ENCODE data around the gene CERK. TPM values are rescaled to one million over a fixed set of nuclear protein-coding genes. Genes with fewer than 3 reads are reported as not detected.
A peak's percentile ranks its signal among the peaks of the same experiment; 100 is the strongest.

CERK gene
- total and polyA plus RNA-seq, 2 of the 13 experiments (the other 11 are each of a cell fraction or from before 2014, with no cell fraction given), result 40.3 to 41.9 TPM

GRCh38 chr22:46687460-46687859 is 50.6 kb downstream of the CERK start:
- H3K4me1 ChIP-seq (ENCODE audit: insufficient read depth, low read length), result no peaks in the 10 kb centered on the region
- TF ChIP-seq AGO2 (optimal IDR thresholded peaks at IDR 0.05; ENCODE audit: low read depth, low read length) (peak; percentile 64), KDM3A (CRISPR knock-in tag; IDR thresholded peaks at IDR 0.05; ENCODE audit: low read depth) (no peak)
- H4K20me1 ChIP-seq (ENCODE audit: insufficient read depth, low read length), result 0 out of 2 replicates have a peak, but pooled peaks cover 3% of the 10 kb centered on the region
- FAIRE-seq (no peak), DNase-seq (ENCODE audit: low spot score) (no peak), ATAC-seq (no peak)
- peaks cover 11 to 47% of the 10 kb centered on the region in 2 experiments; a peak in 4 of 5 replicates for H3K36me3 ChIP-seq (replicated peaks in 1 of 2; ENCODE audit: control insufficient read depth in 1 of 2, insufficient read depth in 2 of 2, low read length in 2 of 2)
- no peaks in the 10 kb centered on the region for H3K9me3 ChIP-seq (ENCODE audit: low read length)
- in situ Hi-C loops (cut with HindIII; ENCODE audit: extremely low pct_ligation_motif_present, low pct_unique_long_range_greater_than_20kb) (no loop called here), intact Hi-C loops (cut with micrococcal nuclease; ENCODE audit: unreplicated experiment) (no loop called here)
- no peak overlapping the region for H3K27ac ChIP-seq (ENCODE audit: extremely low read length, insufficient read depth, low read length)
- ChIA-PET POLR2A (no interaction called here), CTCF (ENCODE audit: low intra/inter-chr PET ratio, low total read pairs) (no interaction called here)
- WGBS (ENCODE audit: low lambda C conversion rate), result 95% methylated on average over 11 of the region's 15 CpGs
- H3K79me2 ChIP-seq (ENCODE audit: insufficient read depth, low read length), result no peaks in the 10 kb centered on the region
- BruUV-seq (replicated peaks), result no TSS peak
- H3K27me3 ChIP-seq (ENCODE audit: control insufficient read depth in 1 of 2, insufficient read depth in 2 of 2, low read length in 2 of 2), result no peaks in the 10 kb centered on the region
- no peak overlapping the region for H3K4me2 ChIP-seq (ENCODE audit: low read depth, low read length)
- H3K4me3 ChIP-seq (replicated peaks in 1 of 3; ENCODE audit: insufficient read depth in 1 of 3, low read depth in 2 of 3, low read length in 3 of 3), result no peak overlapping the region
- H3K9ac ChIP-seq (ENCODE audit: insufficient read depth, low read depth, low read length), result no peak overlapping the region
- H2AFZ ChIP-seq (ENCODE audit: low read length), result no peak overlapping the region

GRCh38 chr22:46687048-46687444 is 51.0 kb downstream of the CERK start:
- no peaks in the 10 kb centered on the region for H3K79me2 ChIP-seq (ENCODE audit: insufficient read depth, low read length)
- ChIA-PET CTCF (ENCODE audit: low intra/inter-chr PET ratio, low total read pairs) (no interaction called here), POLR2A (interaction anchor here (0.6 kb wide), 1 partner anchor 124 kb away, joined by 3 read pairs; no protein-coding TSS in a partner anchor)
- DNase-seq (ENCODE audit: low spot score) (no peak), ATAC-seq (no peak), FAIRE-seq (no peak)
- H3K27me3 ChIP-seq (ENCODE audit: control insufficient read depth in 1 of 2, insufficient read depth in 2 of 2, low read length in 2 of 2), result no peaks in the 10 kb centered on the region
- 96% methylated on average over 12 of the region's 15 CpGs for WGBS (ENCODE audit: low lambda C conversion rate)
- no peak overlapping the region for H3K4me3 ChIP-seq (replicated peaks in 1 of 3; ENCODE audit: insufficient read depth in 1 of 3, low read depth in 2 of 3, low read length in 3 of 3)
- H3K4me1 ChIP-seq (ENCODE audit: insufficient read depth, low read length), result no peaks in the 10 kb centered on the region
- no TSS peak for BruUV-seq (replicated peaks)
- H3K36me3 ChIP-seq (replicated peaks in 1 of 2; ENCODE audit: control insufficient read depth in 1 of 2, insufficient read depth in 2 of 2, low read length in 2 of 2), result peaks cover 12 to 47% of the 10 kb centered on the region in 2 experiments; a peak in 4 of 5 replicates
- H4K20me1 ChIP-seq (ENCODE audit: insufficient read depth, low read length), result 0 out of 2 replicates have a peak, but pooled peaks cover 3% of the 10 kb centered on the region
- no peak overlapping the region for H3K27ac ChIP-seq (ENCODE audit: extremely low read length, insufficient read depth, low read length)
- H3K9me3 ChIP-seq (ENCODE audit: low read length), result no peaks in the 10 kb centered on the region
- in situ Hi-C loops (cut with HindIII; ENCODE audit: extremely low pct_ligation_motif_present, low pct_unique_long_range_greater_than_20kb) (no loop called here), intact Hi-C loops (cut with micrococcal nuclease; ENCODE audit: unreplicated experiment) (no loop called here)
- H3K9ac ChIP-seq (ENCODE audit: insufficient read depth, low read depth, low read length), result no peak overlapping the region
- no peak overlapping the region for H3K4me2 ChIP-seq (ENCODE audit: low read depth, low read length)
- H2AFZ ChIP-seq (ENCODE audit: low read length), result no peak overlapping the region
- TF ChIP-seq ZNF609 (CRISPR knock-in tag; IDR thresholded peaks at IDR 0.05; ENCODE audit: borderline replicate concordance) (no peak), IRX3 (CRISPR knock-in tag; IDR thresholded peaks at IDR 0.05; ENCODE audit: borderline replicate concordance, low read depth) (no peak), NCOR1 (IDR thresholded peaks at IDR 0.05; ENCODE audit: borderline replicate concordance, low read length) (no peak), ZNF333 (CRISPR knock-in tag; IDR thresholded peaks at IDR 0.05; ENCODE audit: borderline replicate concordance) (no peak), ZNF468 (CRISPR knock-in tag; IDR thresholded peaks at IDR 0.05) (no peak), TAF15 (IDR thresholded peaks at IDR 0.05; ENCODE audit: low read depth, low read length, poor library complexity, severe bottlenecking) (no peak), ZNF138 (CRISPR knock-in tag; IDR thresholded peaks at IDR 0.05; ENCODE audit: low read depth) (no peak), CENPT (CRISPR knock-in tag; IDR thresholded peaks at IDR 0.05; ENCODE audit: low read depth) (no peak), SP4 (CRISPR knock-in tag; IDR thresholded peaks at IDR 0.05) (no peak), CBX5 (CRISPR knock-in tag; IDR thresholded peaks at IDR 0.05; ENCODE audit: borderline replicate concordance) (no peak), SKI (IDR thresholded peaks at IDR 0.05; ENCODE audit: partially characterized antibody) (no peak), ZNF577 (CRISPR knock-in tag; IDR thresholded peaks at IDR 0.05; ENCODE audit: borderline replicate concordance, low read depth) (no peak)

Measured in HepG2 (cell line).